Endothelial cell of umbilical vein (primary cell): ENCODE results near the gene BRPF1. TPM values are rescaled to one million over a fixed set of nuclear protein-coding genes. Genes with fewer than 3 reads are reported as not detected.

Experiments used
- BruUV-seq: library from RNA; stranded (reverse); fragments of 400-500 nt; replicated peaks from 2 replicates; lab custom pipeline; 2021; lab: Mats Ljungman, UMichigan
- CTCF ChIA-PET: fragments of 300-600, 350-600 bp; sonication (Branson Sonifier 250); formaldehyde crosslinking; loops from one replicate; lab custom pipeline; 2021; ENCODE audit warnings: antibody characterized with exemption, inconsistent platforms; lab: Charles Lee
- POLR2A ChIA-PET: fragments of 300-600, 350-600 bp; sonication (Branson Sonifier 250); formaldehyde crosslinking; loops from one replicate; lab custom pipeline; 2021; ENCODE audit warnings: antibody characterized with exemption, inconsistent platforms; lab: Charles Lee
- DNase-seq: peaks from one replicate; pipeline ENCODE4 v3.0.0-alpha.2; 2011; ENCODE audit warnings: low read depth, low spot score
- FAIRE-seq: peaks from 2 replicates; lab custom pipeline; 2011; peaks lifted over from hg19 to GRCh38; lab: Jason Lieb, UNC
- H2AFZ ChIP-seq: 2 replicates; pipeline ENCODE4 v1.6.0; 2012; ENCODE audit warnings: low read depth, low read length, control low read depth, inconsistent platforms
- H3K27ac ChIP-seq: 2 replicates; pipeline ENCODE4 v1.5.1; 2011; ENCODE audit warnings: low read depth, mild to moderate bottlenecking, control low read depth, low read length, moderate library complexity; ENCODE audit not compliant: insufficient read depth
- H3K27me3 ChIP-seq, 2 experiments: 2 replicates each; pipeline versions ENCODE4 v1.6.0 to v1.6.1; 2011; ENCODE audit warnings: low read length in 2 of 2, mixed read lengths in 1 of 2; ENCODE audit not compliant: control insufficient read depth in 2 of 2, insufficient read depth in 2 of 2
- H3K36me3 ChIP-seq, 2 experiments: 2 replicates in 1 of 2; 3 replicates in 1 of 2; pipeline ENCODE4 v1.5.1; 2011; ENCODE audit warnings: low read length in 2 of 2, mild to moderate bottlenecking in 1 of 2, moderate library complexity in 1 of 2; ENCODE audit not compliant: control insufficient read depth in 2 of 2, insufficient read depth in 2 of 2; ENCODE audit errors: extremely low read depth in 1 of 2
- H3K4me1 ChIP-seq: 3 replicates; pipeline ENCODE4 v1.5.1; 2011; ENCODE audit warnings: mild to moderate bottlenecking, low read length; ENCODE audit not compliant: control insufficient read depth, insufficient read depth; ENCODE audit errors: extremely low read depth
- H3K4me2 ChIP-seq: 2 replicates; pipeline ENCODE4 v1.6.1; 2011; ENCODE audit warnings: low read length, control low read depth, mixed read lengths; ENCODE audit not compliant: insufficient read depth
- H3K4me3 ChIP-seq, 3 experiments: fragments of 200-600 bp in 1 of 3; sonication (generic), shearing (Covaris generic) in 1 of 3; replicated peaks in 1 of 3; 2 replicates each; pipeline ENCODE4 v1.5.1; 2011 to 2016; ENCODE audit warnings: control low read depth in 3 of 3, low read length in 3 of 3, mild to moderate bottlenecking in 2 of 3, inconsistent platforms in 1 of 3, low read depth in 1 of 3, moderate library complexity in 1 of 3; ENCODE audit not compliant: insufficient read depth in 1 of 3
- H3K79me2 ChIP-seq: 2 replicates; pipeline ENCODE4 v1.6.0; 2012; ENCODE audit warnings: low read length, inconsistent platforms; ENCODE audit not compliant: control insufficient read depth, insufficient read depth
- H3K9ac ChIP-seq: replicated peaks from 2 replicates; pipeline ENCODE3; 2011; ENCODE audit warnings: low read length, control low read depth; ENCODE audit not compliant: insufficient read depth; ENCODE audit errors: extremely low read depth
- H3K9me1 ChIP-seq: replicated peaks from 3 replicates; pipeline ENCODE4 v1.6.0; 2011; ENCODE audit warnings: mild to moderate bottlenecking, low read length; ENCODE audit not compliant: control insufficient read depth, insufficient read depth; ENCODE audit errors: extremely low read depth
- H3K9me3 ChIP-seq: replicated peaks from 2 replicates; pipeline ENCODE4 v1.5.1; 2012; ENCODE audit warnings: low read length, inconsistent platforms; ENCODE audit not compliant: control insufficient read depth, insufficient read depth
- H4K20me1 ChIP-seq: replicated peaks from 2 replicates; pipeline ENCODE3; 2011; ENCODE audit warnings: mild to moderate bottlenecking, low read length; ENCODE audit not compliant: control insufficient read depth, insufficient read depth; ENCODE audit errors: extremely low read depth
- EZH2 ChIP-seq: IDR thresholded peaks from 2 replicates; pipeline ENCODE4 v1.6.1; 2012; ENCODE audit warnings: borderline replicate concordance, low read depth, mild to moderate bottlenecking, moderate library complexity, low read length, inconsistent platforms; ENCODE audit not compliant: severe bottlenecking
- FOS ChIP-seq: IDR thresholded peaks from 2 replicates; pipeline ENCODE4 v1.6.1; 2011; ENCODE audit warnings: mild to moderate bottlenecking, low read length, moderate library complexity, borderline replicate concordance; ENCODE audit not compliant: insufficient read depth
- GATA2 ChIP-seq: IDR thresholded peaks from 2 replicates; pipeline ENCODE4 v1.7.0; 2011; ENCODE audit warnings: low read depth, mild to moderate bottlenecking, moderate library complexity, mixed read lengths, low read length; ENCODE audit not compliant: insufficient read length, insufficient read depth
- JUN ChIP-seq: IDR thresholded peaks from 2 replicates; pipeline ENCODE4 v1.6.1; 2011; ENCODE audit warnings: borderline replicate concordance, low read depth; ENCODE audit not compliant: insufficient read length, insufficient read depth
- MAX ChIP-seq: IDR thresholded peaks from 2 replicates; pipeline ENCODE4 v1.6.1; 2011; ENCODE audit not compliant: insufficient read depth, insufficient read length
- MYC ChIP-seq: IDR thresholded peaks from one replicate; pipeline ENCODE4 v1.6.1; 2011; ENCODE audit warnings: mild to moderate bottlenecking, low read depth, low read length
- POLR2A ChIP-seq: IDR thresholded peaks from 2 replicates; pipeline ENCODE4 v1.6.1; 2012; ENCODE audit warnings: low read depth, mild to moderate bottlenecking, control low read depth, low read length
- POLR2AphosphoS5 ChIP-seq: IDR thresholded peaks from 2 replicates; pipeline ENCODE4 v1.6.1; 2012; ENCODE audit warnings: low read depth, mild to moderate bottlenecking, control low read depth, low read length, moderate library complexity; ENCODE audit not compliant: insufficient read depth
- dilution Hi-C: fragments of 300-500 bp; cut with MboI; formaldehyde crosslinking; loops from one replicate; pipeline ENCODE4 v1.15.0; 2019; ENCODE audit warnings: low sequenced_read_pairs; ENCODE audit not compliant: extremely low pct_ligation_motif_present
- intact Hi-C: fragments of 100-400 bp; cut with micrococcal nuclease; formaldehyde crosslinking; loops from one replicate; pipeline ENCODE4 v1.10.0; 2022
- polyA plus RNA-seq, 4 experiments: library from polyadenylated mRNA; depleted of rRNA in 3 of 4; stranded (reverse) in 3 of 4; unstranded in 1 of 4; fragments of >200 nt; gene quantifications; 2 replicates each; pipeline versions ENCODE4 v1.2.1 to v1.2.3, GENCODE V29; 2011 to 2012; ENCODE audit warnings: missing spikeins in 1 of 4
- total RNA-seq: library from RNA; stranded (reverse); gene quantifications from 2 replicates; pipeline ENCODE4 v1.2.3, GENCODE V29; 2021
- TF ChIP-seq, protein P1 (sequence below), 2 donors: IDR thresholded peaks; 1 replicate in 1 of 2; 2 replicates in 1 of 2; pipeline ENCODE4 v1.5.1; 2011; ENCODE audit warnings: low read length in 2 of 2, mild to moderate bottlenecking in 2 of 2, moderate library complexity in 2 of 2, control low read depth in 1 of 2, inconsistent platforms in 1 of 2, low read depth in 1 of 2; ENCODE audit not compliant: insufficient read depth in 1 of 2; ENCODE audit errors: extremely low read depth in 1 of 2

Gene BRPF1
- total and polyA plus RNA-seq, 2 donors (not counting 3 experiments of a cell fraction or from before 2014, with no cell fraction given) = 12.5 to 26.2 TPM

DNA sequence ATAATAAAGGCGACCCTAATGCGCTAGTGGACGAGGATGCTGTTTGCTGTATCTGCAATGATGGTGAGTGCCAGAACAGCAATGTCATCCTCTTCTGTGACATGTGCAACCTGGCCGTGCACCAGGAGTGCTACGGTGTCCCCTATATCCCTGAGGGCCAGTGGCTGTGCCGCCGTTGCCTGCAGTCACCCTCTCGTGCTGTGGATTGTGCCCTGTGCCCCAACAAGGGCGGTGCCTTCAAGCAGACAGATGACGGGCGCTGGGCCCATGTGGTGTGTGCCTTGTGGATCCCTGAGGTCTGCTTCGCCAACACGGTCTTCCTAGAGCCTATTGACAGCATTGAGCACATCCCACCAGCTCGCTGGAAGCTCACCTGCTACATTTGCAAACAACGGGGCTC lies 7.6 kb downstream of the BRPF1 start:
- Histone ChIP-seq H3K9me3 (no peaks in the 10 kb centered on the region), H4K20me1 (no peaks in the 10 kb centered on the region), H3K9ac (no peak overlapping the region), H3K4me3 (no peak overlapping the region), H3K27ac (no peak overlapping the region), H3K4me1 (no peaks in the 10 kb centered on the region), H3K79me2 (peaks cover 16% of the 10 kb centered on the region), H3K36me3 (peaks cover 42 to 75% of the 10 kb centered on the region in 2 experiments), H3K27me3 (no peaks in the 10 kb centered on the region), H3K4me2 (no peak overlapping the region), H2AFZ (no peak overlapping the region), H3K9me1 (no peaks in the 10 kb centered on the region)
- intact Hi-C loops (no loop called here), dilution Hi-C loops (no loop called here)
- TF ChIP-seq MYC (no peak), GATA2 (no peak), EZH2 (no peak), FOS (no peak), POLR2AphosphoS5 (no peak), MAX (no peak), JUN (no peak), POLR2A (no peak)
- TF ChIP-seq, protein P1, sequence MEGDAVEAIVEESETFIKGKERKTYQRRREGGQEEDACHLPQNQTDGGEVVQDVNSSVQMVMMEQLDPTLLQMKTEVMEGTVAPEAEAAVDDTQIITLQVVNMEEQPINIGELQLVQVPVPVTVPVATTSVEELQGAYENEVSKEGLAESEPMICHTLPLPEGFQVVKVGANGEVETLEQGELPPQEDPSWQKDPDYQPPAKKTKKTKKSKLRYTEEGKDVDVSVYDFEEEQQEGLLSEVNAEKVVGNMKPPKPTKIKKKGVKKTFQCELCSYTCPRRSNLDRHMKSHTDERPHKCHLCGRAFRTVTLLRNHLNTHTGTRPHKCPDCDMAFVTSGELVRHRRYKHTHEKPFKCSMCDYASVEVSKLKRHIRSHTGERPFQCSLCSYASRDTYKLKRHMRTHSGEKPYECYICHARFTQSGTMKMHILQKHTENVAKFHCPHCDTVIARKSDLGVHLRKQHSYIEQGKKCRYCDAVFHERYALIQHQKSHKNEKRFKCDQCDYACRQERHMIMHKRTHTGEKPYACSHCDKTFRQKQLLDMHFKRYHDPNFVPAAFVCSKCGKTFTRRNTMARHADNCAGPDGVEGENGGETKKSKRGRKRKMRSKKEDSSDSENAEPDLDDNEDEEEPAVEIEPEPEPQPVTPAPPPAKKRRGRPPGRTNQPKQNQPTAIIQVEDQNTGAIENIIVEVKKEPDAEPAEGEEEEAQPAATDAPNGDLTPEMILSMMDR (IDR thresholded peaks at IDR 0.05; ENCODE audit: extremely low read depth in 1 of 2, insufficient read depth in 1 of 2, low read depth in 1 of 2, low read length in 2 of 2) = no peak
- FAIRE-seq (no peak), DNase-seq (no peak)
- ChIA-PET CTCF (no interaction called here), POLR2A (no interaction called here)
- no TSS peak for BruUV-seq
